B cell (primary cell): ENCODE results near the gene CMTM3. TPM values are rescaled to one million over a fixed set of nuclear protein-coding genes. Genes with fewer than 3 reads are reported as not detected.

Source experiments
- ATAC-seq: fragments of 200-7000 bp; cut with Tn5 transposase; one replicate; pipeline ENCODE4 v1.10.0; 2021; ENCODE audit warnings: low read depth, mild to moderate bottlenecking, moderate number of reproducible peaks, moderate library complexity
- CTCF ChIA-PET: fragments of 350-600 bp; sonication (Branson Sonifier 250); formaldehyde crosslinking; loops from one replicate; lab custom pipeline; 2021; ENCODE audit warnings: antibody characterized with exemption, inconsistent platforms; lab: Charles Lee
- POLR2A ChIA-PET: fragments of 350-600 bp; sonication (Branson Sonifier 250); formaldehyde crosslinking; loops from one replicate; lab custom pipeline; 2021; ENCODE audit warnings: antibody characterized with exemption; lab: Charles Lee
- DNase-seq: peaks from one replicate; pipeline ENCODE4 v3.0.0; 2013
- H2AFZ ChIP-seq: 2 replicates; pipeline ENCODE4 v1.6.1; 2012; ENCODE audit warnings: mild to moderate bottlenecking, low read depth, low read length; ENCODE audit not compliant: insufficient read depth, poor library complexity, severe bottlenecking
- H3K27ac ChIP-seq, 2 donors: 1 replicate in 1 of 2; 2 replicates in 1 of 2; pipeline ENCODE4 v1.5.1; 2012 to 2013; ENCODE audit warnings: low read length in 2 of 2, mild to moderate bottlenecking in 2 of 2, moderate library complexity in 1 of 2
- H3K27me3 ChIP-seq, 4 experiments: fragments of 200-600 bp in 1 of 4; sonication (generic) in 1 of 4; replicated peaks in 1 of 4; 1 replicate in 2 of 4; 2 replicates in 2 of 4; pipeline versions ENCODE4 v1.6.1 to v1.7.0; 2013 to 2016; ENCODE audit warnings: low read length in 3 of 4, mild to moderate bottlenecking in 2 of 4, mixed read lengths in 1 of 4, moderate library complexity in 1 of 4; ENCODE audit not compliant: insufficient read depth in 4 of 4, control insufficient read depth in 3 of 4; ENCODE audit errors: control extremely low read depth in 1 of 4
- H3K36me3 ChIP-seq, 2 experiments: replicated peaks in 1 of 2; 1 replicate in 1 of 2; 2 replicates in 1 of 2; pipeline versions ENCODE4 v1.6.1 to v1.7.1; 2013; ENCODE audit warnings: low read length in 1 of 2; ENCODE audit not compliant: insufficient read depth in 2 of 2, control insufficient read depth in 1 of 2; ENCODE audit errors: control extremely low read depth in 1 of 2, extremely low read depth in 1 of 2
- H3K4me1 ChIP-seq, 2 donors: fragments of 200-600 bp in 1 of 2; sonication (generic) in 1 of 2; 1 replicate in 1 of 2; 2 replicates in 1 of 2; pipeline versions ENCODE4 v1.5.1 to v1.6.1; 2013 to 2017; ENCODE audit warnings: low read length in 2 of 2; ENCODE audit not compliant: control insufficient read depth in 2 of 2, insufficient read depth in 2 of 2
- H3K4me2 ChIP-seq: replicated peaks from 2 replicates; pipeline ENCODE3; 2012; ENCODE audit warnings: mild to moderate bottlenecking, low read depth, low read length; ENCODE audit not compliant: poor library complexity, severe bottlenecking
- H3K4me3 ChIP-seq, 5 experiments: fragments of 200-600 bp in 1 of 5; sonication (generic) in 1 of 5; 1 replicate in 3 of 5; 2 replicates in 2 of 5; pipeline versions ENCODE4 v1.5.1 to v1.7.0; 2011 to 2016; ENCODE audit warnings: low read length in 4 of 5, mild to moderate bottlenecking in 4 of 5, low read depth in 2 of 5, control low read depth in 1 of 5, moderate library complexity in 1 of 5; ENCODE audit not compliant: insufficient read depth in 1 of 5; ENCODE audit errors: control extremely low read depth in 1 of 5, extremely low read depth in 1 of 5
- H3K79me2 ChIP-seq: fragments of 200-600 bp; sonication (generic); one replicate; pipeline ENCODE4 v1.6.0; 2016; ENCODE audit warnings: low read length; ENCODE audit not compliant: control insufficient read depth, insufficient read depth
- H3K9ac ChIP-seq: fragments of 200-600 bp; sonication (generic); 2 replicates; pipeline ENCODE4 v1.6.1; 2017; ENCODE audit warnings: mild to moderate bottlenecking, low read length, moderate library complexity
- H3K9me3 ChIP-seq, 3 donors: one replicate each; pipeline versions ENCODE4 v1.6.1 to v1.7.1; 2013; ENCODE audit warnings: low read length in 2 of 3; ENCODE audit not compliant: control insufficient read depth in 2 of 3, insufficient read depth in 1 of 3; ENCODE audit errors: control extremely low read depth in 1 of 3
- H4K20me1 ChIP-seq: 2 replicates; pipeline ENCODE4 v1.6.0; 2012; ENCODE audit warnings: mild to moderate bottlenecking, low read length; ENCODE audit not compliant: insufficient read depth, control insufficient read depth, poor library complexity, severe bottlenecking
- H3K27ac Mint-ChIP-seq: one replicate; pipeline ENCODE4 v1.8.0; 2021; ENCODE audit warnings: mixed read lengths
- H3K27me3 Mint-ChIP-seq: one replicate; pipeline ENCODE4 v1.8.0; 2021; ENCODE audit warnings: mixed read lengths
- H3K4me1 Mint-ChIP-seq: one replicate; pipeline ENCODE4 v1.8.0; 2021; ENCODE audit warnings: mixed read lengths
- H3K4me3 Mint-ChIP-seq: one replicate; pipeline ENCODE4 v1.8.0; 2021; ENCODE audit warnings: mixed read lengths
- H3K9me3 Mint-ChIP-seq: one replicate; pipeline ENCODE4 v1.8.0; 2022; ENCODE audit warnings: mixed read lengths; ENCODE audit not compliant: insufficient read depth
- CTCF ChIP-seq: fragments of 200-600 bp; IDR thresholded peaks from one replicate; pipeline ENCODE4 v1.8.0; 2022; ENCODE audit warnings: antibody characterized with exemption, mild to moderate bottlenecking
- EZH2 ChIP-seq: IDR thresholded peaks from 2 replicates; pipeline ENCODE4 v1.6.1; 2012; ENCODE audit warnings: borderline replicate concordance, low read depth, mild to moderate bottlenecking, moderate library complexity, low read length; ENCODE audit not compliant: insufficient read depth, poor library complexity, severe bottlenecking
- WGBS: methylation state at CpG from one replicate; pipeline ENCODE4 v1.1.5; 2013; ENCODE audit warnings: missing lambda C conversion rate; ENCODE audit not compliant: insufficient coverage; 5-methylcytosine and 5-hydroxymethylcytosine counted together
- intact Hi-C: fragments of 100-400 bp; cut with micrococcal nuclease; formaldehyde crosslinking; loops from one replicate; pipeline ENCODE4 v1.10.0; 2022
- polyA plus RNA-seq: library from polyadenylated mRNA; depleted of rRNA; stranded (reverse); fragments of >200 nt; gene quantifications from 2 replicates; pipeline ENCODE4 v1.2.3, GENCODE V29; 2012
- total RNA-seq, 2 donors: library from RNA; stranded (reverse); fragments of 120-200 nt in 1 of 2; gene quantifications; 1 replicate in 1 of 2; 2 replicates in 1 of 2; pipeline versions ENCODE4 v1.2.3 to v1.2.4, GENCODE V29; 2013 to 2022

Gene CMTM3
- total and polyA plus RNA-seq, 2 donors (not counting 1 experiment from before 2014, with no cell fraction given) = 7.5 to 8.7 TPM

- H3K4me1 ChIP-seq = peaks cover 5 to 9% of the 10 kb centered on the region in 2 donors
- TF ChIP-seq CTCF = no peak
- no peak for TF ChIP-seq EZH2
- DNase-seq (no peak), ATAC-seq (no peak)
- no peak overlapping the region for H3K4me3 Mint-ChIP-seq
- H3K79me2 ChIP-seq = no peaks in the 10 kb centered on the region
- H3K9ac ChIP-seq = no peak overlapping the region
- no peaks in the 10 kb centered on the region for H3K36me3 ChIP-seq
- peaks cover 0 to 26% (median 8%) of the 10 kb centered on the region in 4 experiments for H3K27me3 ChIP-seq
- no peak overlapping the region for H2AFZ ChIP-seq
- H3K27me3 Mint-ChIP-seq = peaks cover 36% of the 10 kb centered on the region
- no peaks in the 10 kb centered on the region for H3K9me3 Mint-ChIP-seq
- H3K27ac ChIP-seq = no peak overlapping the region
- H3K4me1 Mint-ChIP-seq = peaks cover 8% of the 10 kb centered on the region
- H3K4me3 ChIP-seq = no peak overlapping the region
- no peaks in the 10 kb centered on the region for H3K9me3 ChIP-seq
- CTCF ChIA-PET = interaction anchor here (0.6 kb wide), 1 partner anchor 207 kb away, joined by 3 read pairs; no protein-coding TSS in a partner anchor
- H3K4me2 ChIP-seq = no peak overlapping the region
- POLR2A ChIA-PET = no interaction called here
- intact Hi-C loops = no loop called here
- 100% methylated on average over 1 of the region's 6 CpGs for WGBS
- H4K20me1 ChIP-seq = no peaks in the 10 kb centered on the region
- H3K27ac Mint-ChIP-seq = no peak overlapping the region
These were observed 49.3 kb downstream of the CMTM3 start for GRCh38 chr16:66653581-66654350.

GRCh38 chr16:66656547-66656946 lies 52.0 kb downstream of the CMTM3 start:
- POLR2A ChIA-PET = no interaction called here
- intact Hi-C loops = no loop called here

More at GRCh38 chr16:66656547-66656946, 52.0 kb downstream of the CMTM3 start:
- CTCF ChIA-PET = no interaction called here
- no peak for DNase-seq
- Mint-ChIP-seq H3K4me3 (no peak overlapping the region), H3K27me3 (peaks cover 40% of the 10 kb centered on the region), H3K4me1 (no peaks in the 10 kb centered on the region), H3K9me3 (no peaks in the 10 kb centered on the region), H3K27ac (no peak overlapping the region)
- Histone ChIP-seq H3K27ac (no peak overlapping the region), H3K4me3 (no peak overlapping the region), H3K9ac (no peak overlapping the region), H3K27me3 (peaks cover 0 to 20% (median 6%) of the 10 kb centered on the region in 4 experiments), H3K36me3 (no peaks in the 10 kb centered on the region), H3K9me3 (no peaks in the 10 kb centered on the region), H3K79me2 (no peaks in the 10 kb centered on the region), H3K4me1 (no peaks in the 10 kb centered on the region), H2AFZ (no peak overlapping the region), H3K4me2 (no peak overlapping the region), H4K20me1 (no peaks in the 10 kb centered on the region)
- no CpG with 5 or more reads among the region's 3 CpGs for WGBS
- no peak for ATAC-seq
- TF ChIP-seq CTCF (no peak), EZH2 (no peak)
